ENCODE results near the gene CDC5L. TPM values are rescaled to one million over a fixed set of nuclear protein-coding genes. Genes with fewer than 3 reads are reported as not detected.
"Not testable (repeated sequence)": the region's sequence is repeated elsewhere in the genome, so short reads cannot be mapped to it uniquely, and the experiment has no call there.

Gene CDC5L
- total RNA-seq, 1 experiment from 2014 or later = 24.6 TPM

GRCh38 chr6:44449181-44449580, 61.7 kb downstream of the CDC5L start:
- POLR2A ChIA-PET; H2AFZ ChIP-seq (ENCODE audit: low read depth, low read length, poor library complexity, severe bottlenecking); H3K9ac ChIP-seq (ENCODE audit: low read length); H3K79me2 ChIP-seq (ENCODE audit: insufficient read depth, low read length); RAD21 ChIA-PET (ENCODE audit: low non-redundant PET in 1 of 2, low total read pairs in 2 of 2, uncharacterized antibody in 2 of 2, unreplicated experiment in 2 of 2); BruUV-seq (replicated peaks); H3K9me3 ChIP-seq (ENCODE audit: control insufficient read depth in 1 of 2, insufficient read depth in 1 of 2, low read depth in 1 of 2, low read length in 2 of 2); H3K27ac ChIP-seq (ENCODE audit: low read depth, low read length); intact Hi-C loops (cut with micrococcal nuclease); H3K9me2 ChIP-seq (ENCODE audit: insufficient read depth); CTCF ChIA-PET; H3K27me3 ChIP-seq (ENCODE audit: insufficient read depth, low read length); H4K20me1 ChIP-seq (ENCODE audit: insufficient read depth); H3K4me3 ChIP-seq (replicated peaks in 1 of 2; ENCODE audit: low read depth in 1 of 2, low read length in 2 of 2); DNase-seq (ENCODE audit: low read depth, low spot score): not testable (repeated sequence)
- ATAC-seq = peak; percentile 59
- TF ChIP-seq JUND (IDR thresholded peaks at IDR 0.05) = peak; percentile 28; the same call in 1 of the 2 replicates
- peak; percentile 9; the same call in 1 of the 2 replicates for TF ChIP-seq FOSL1 (IDR thresholded peaks at IDR 0.05; ENCODE audit: low read depth)
- peak overlapping the region; percentile 37; the same call in 1 of the 2 replicates for H3K4me2 ChIP-seq (ENCODE audit: low read length)
- peaks cover 0 to 11% of the 10 kb centered on the region in 2 experiments; a peak in 3 of 4 replicates for H3K36me3 ChIP-seq (ENCODE audit: control insufficient read depth in 1 of 2, insufficient read depth in 2 of 2, low read length in 2 of 2)
- peaks cover 5 to 15% of the 10 kb centered on the region in 2 experiments; a peak in 3 of 4 replicates for H3K4me1 ChIP-seq (ENCODE audit: control insufficient read depth in 1 of 2, insufficient read depth in 2 of 2, low read length in 2 of 2)

DNA sequence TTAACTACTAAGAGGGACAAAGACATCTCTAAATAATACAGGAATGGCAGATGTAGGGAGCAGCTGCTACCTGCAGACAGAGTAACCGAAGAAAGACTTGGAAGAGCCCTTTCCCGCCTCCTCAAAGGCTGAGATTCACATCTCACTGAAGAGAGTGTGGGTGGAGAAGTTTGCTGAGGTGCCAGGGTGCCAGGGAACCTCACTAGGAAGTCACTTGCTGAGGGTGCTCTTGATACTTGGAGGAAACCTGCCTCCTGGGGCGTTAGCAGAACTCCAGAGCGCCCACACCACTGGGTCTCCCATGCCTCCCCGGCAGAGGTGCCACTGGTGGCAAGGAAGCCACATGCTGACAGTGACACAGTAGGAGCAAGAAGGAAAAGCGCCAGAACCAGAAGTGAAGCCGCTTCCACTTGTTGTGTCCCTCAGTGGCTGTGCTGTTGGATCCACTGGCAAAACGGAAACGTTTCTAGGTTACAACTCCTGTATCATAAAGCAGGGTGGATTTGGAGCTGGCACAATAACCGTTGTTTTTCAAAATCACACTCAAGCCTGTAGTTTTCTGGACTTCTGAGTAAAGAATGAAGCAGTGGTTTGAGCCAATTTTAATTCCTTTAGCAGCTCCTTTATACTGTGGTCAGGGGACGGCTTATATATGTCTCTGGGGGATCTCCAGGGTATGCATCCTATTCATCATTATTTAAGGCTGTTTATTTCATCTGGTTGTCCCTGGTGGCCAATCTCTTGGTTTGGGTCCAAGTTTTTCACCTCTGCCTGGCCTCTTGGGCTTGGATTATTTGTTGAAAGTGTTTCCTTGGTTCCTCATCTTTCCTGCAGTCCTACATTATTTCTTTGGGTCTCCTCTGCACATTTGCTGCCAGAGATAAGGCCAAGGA, 64.5 kb downstream of the CDC5L start:
- POLR2A ChIA-PET = no interaction called here
- BruUV-seq (replicated peaks) = no TSS peak

More for the DNA sequence above, 64.5 kb downstream of the CDC5L start:
- Histone ChIP-seq H3K9ac (ENCODE audit: low read length) (no peak overlapping the region), H3K36me3 (ENCODE audit: control insufficient read depth in 1 of 2, insufficient read depth in 2 of 2, low read length in 2 of 2) (peaks cover 0 to 10% of the 10 kb centered on the region in 2 experiments; a peak in 3 of 4 replicates), H2AFZ (ENCODE audit: low read depth, low read length, poor library complexity, severe bottlenecking) (no peak overlapping the region), H3K4me1 (ENCODE audit: control insufficient read depth in 1 of 2, insufficient read depth in 2 of 2, low read length in 2 of 2) (peaks cover 11 to 23% of the 10 kb centered on the region in 2 experiments; a peak in 3 of 4 replicates), H4K20me1 (ENCODE audit: insufficient read depth) (no peaks in the 10 kb centered on the region), H3K4me3 (replicated peaks in 1 of 2; ENCODE audit: low read depth in 1 of 2, low read length in 2 of 2) (no peak overlapping the region), H3K9me3 (ENCODE audit: control insufficient read depth in 1 of 2, insufficient read depth in 1 of 2, low read depth in 1 of 2, low read length in 2 of 2) (no peaks in the 10 kb centered on the region), H3K4me2 (ENCODE audit: low read length) (no peak overlapping the region), H3K9me2 (ENCODE audit: insufficient read depth) (no peaks in the 10 kb centered on the region), H3K79me2 (ENCODE audit: insufficient read depth, low read length) (no peaks in the 10 kb centered on the region), H3K27me3 (ENCODE audit: insufficient read depth, low read length) (no peaks in the 10 kb centered on the region), H3K27ac (ENCODE audit: low read depth, low read length) (no peak overlapping the region)
- ChIA-PET CTCF (interaction anchor here (0.9 kb wide), 1 partner anchor 18 kb away, joined by 3 read pairs; no protein-coding TSS in a partner anchor), RAD21 (ENCODE audit: low non-redundant PET in 1 of 2, low total read pairs in 2 of 2, uncharacterized antibody in 2 of 2, unreplicated experiment in 2 of 2) (no interaction called here)
- ATAC-seq = no peak
- intact Hi-C loops (cut with micrococcal nuclease) = no loop called here
- DNase-seq (ENCODE audit: low read depth, low spot score) = no peak
- TF ChIP-seq CTCF (IDR thresholded peaks at IDR 0.05 in 2 of 3, conservative IDR thresholded peaks at IDR 0.05 in 1 of 3; ENCODE audit: borderline replicate concordance in 1 of 3, insufficient read depth in 1 of 3, low read depth in 2 of 3, low read length in 2 of 3) = no peak
- TF ChIP-seq TCF7L2 (IDR thresholded peaks at IDR 0.05; ENCODE audit: borderline replicate concordance, extremely low read depth, insufficient read depth, insufficient read length) = no peak
- TF ChIP-seq SRF (IDR thresholded peaks at IDR 0.05; ENCODE audit: low read depth) = no peak
- no peak for TF ChIP-seq REST (IDR thresholded peaks at IDR 0.05; ENCODE audit: low read depth)
- TF ChIP-seq ELF1 (IDR thresholded peaks at IDR 0.05; ENCODE audit: borderline replicate concordance, low read depth) = no peak
- no peak for TF ChIP-seq SIN3A (IDR thresholded peaks at IDR 0.05; ENCODE audit: low read depth)
- no peak for TF ChIP-seq EZH2 (IDR thresholded peaks at IDR 0.05)
- TF ChIP-seq ZNF274 (IDR thresholded peaks at IDR 0.05; ENCODE audit: low read depth, low read length) = no peak
- no peak for TF ChIP-seq POLR2AphosphoS5 (IDR thresholded peaks at IDR 0.05; ENCODE audit: low read depth, low read length)
- no peak for TF ChIP-seq CBX3 (IDR thresholded peaks at IDR 0.05; ENCODE audit: low read depth)
